ENCODE measurements around the gene COA6. TPM values are rescaled to one million over a fixed set of nuclear protein-coding genes. Genes with fewer than 3 reads are reported as not detected.

COA6 gene
- total RNA-seq, 4 donors from 2014 or later, result 11.7 to 48.7 (median 19.0) TPM

DNA sequence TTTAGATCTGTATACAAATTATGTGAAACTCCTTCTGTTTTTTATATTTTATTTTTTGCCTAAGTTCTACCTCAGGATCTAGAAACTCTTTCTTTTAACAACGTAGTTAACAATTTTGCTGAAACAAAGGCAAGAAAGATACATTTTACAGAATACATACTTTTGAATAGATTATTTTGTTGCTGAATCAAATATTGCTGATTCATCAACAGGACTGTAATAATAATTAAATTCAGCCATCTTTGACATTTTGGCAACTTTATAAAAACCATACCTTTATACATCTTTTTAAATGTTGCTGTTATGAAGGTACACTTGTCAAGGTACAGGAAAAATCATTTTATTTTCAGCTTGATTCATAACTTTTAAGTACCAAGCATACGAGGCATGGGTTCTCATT, 10.7 kb upstream of the COA6 start:
- no peak for DNase-seq
- no peaks in the 10 kb centered on the region for H3K27me3 ChIP-seq
- no peak overlapping the region for H3K27ac ChIP-seq
- no peaks in the 10 kb centered on the region for H3K9me3 ChIP-seq
- H3K4me3 ChIP-seq, result no peak overlapping the region
- H3K36me3 ChIP-seq, result no peaks in the 10 kb centered on the region
- no peaks in the 10 kb centered on the region for H3K4me1 ChIP-seq
- no peak for TF ChIP-seq POLR2A (IDR thresholded peaks at IDR 0.05)
- TF ChIP-seq, protein P1, sequence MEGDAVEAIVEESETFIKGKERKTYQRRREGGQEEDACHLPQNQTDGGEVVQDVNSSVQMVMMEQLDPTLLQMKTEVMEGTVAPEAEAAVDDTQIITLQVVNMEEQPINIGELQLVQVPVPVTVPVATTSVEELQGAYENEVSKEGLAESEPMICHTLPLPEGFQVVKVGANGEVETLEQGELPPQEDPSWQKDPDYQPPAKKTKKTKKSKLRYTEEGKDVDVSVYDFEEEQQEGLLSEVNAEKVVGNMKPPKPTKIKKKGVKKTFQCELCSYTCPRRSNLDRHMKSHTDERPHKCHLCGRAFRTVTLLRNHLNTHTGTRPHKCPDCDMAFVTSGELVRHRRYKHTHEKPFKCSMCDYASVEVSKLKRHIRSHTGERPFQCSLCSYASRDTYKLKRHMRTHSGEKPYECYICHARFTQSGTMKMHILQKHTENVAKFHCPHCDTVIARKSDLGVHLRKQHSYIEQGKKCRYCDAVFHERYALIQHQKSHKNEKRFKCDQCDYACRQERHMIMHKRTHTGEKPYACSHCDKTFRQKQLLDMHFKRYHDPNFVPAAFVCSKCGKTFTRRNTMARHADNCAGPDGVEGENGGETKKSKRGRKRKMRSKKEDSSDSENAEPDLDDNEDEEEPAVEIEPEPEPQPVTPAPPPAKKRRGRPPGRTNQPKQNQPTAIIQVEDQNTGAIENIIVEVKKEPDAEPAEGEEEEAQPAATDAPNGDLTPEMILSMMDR (IDR thresholded peaks at IDR 0.05), result no peak

DNA sequence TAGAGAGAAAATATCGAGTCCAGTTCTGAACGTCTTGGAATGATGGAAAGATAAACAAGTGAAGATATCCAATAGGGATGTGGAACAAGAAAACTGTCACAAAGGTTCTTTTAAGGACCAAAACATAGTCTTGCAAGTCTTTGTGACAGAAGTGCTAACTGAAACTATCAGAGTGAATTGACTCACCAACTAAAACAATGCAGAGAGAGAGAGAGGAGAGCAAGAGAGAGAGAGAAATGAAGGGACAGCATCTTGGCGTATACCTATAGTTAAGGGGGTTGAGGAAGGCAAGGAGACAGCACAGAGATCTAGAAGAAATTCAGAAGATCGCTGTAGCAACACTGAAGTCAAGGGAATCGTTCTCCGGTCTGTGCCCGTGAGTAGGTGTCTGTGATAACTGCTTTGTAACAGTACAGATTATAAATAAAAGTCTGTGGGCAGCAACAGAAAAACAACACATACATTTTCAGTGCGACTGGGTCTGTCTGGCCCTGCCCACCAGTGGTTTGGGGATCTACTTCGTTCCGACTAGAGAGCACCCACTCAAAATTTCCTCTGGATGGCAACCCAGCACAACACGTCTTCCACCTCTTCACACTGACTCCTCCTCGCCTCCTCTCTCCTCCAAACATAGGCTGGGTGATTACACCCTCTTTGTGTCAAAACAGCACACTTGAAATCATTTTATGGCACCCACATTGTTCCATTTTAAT, 4.8 kb upstream of the COA6 start:
- H3K4me1 ChIP-seq, result peaks cover 0 to 6% (median 0%) of the 10 kb centered on the region in 4 donors
- H3K27ac ChIP-seq, result no peak overlapping the region
- no peak for TF ChIP-seq POLR2A (IDR thresholded peaks at IDR 0.05)
- TF ChIP-seq, protein P1 (IDR thresholded peaks at IDR 0.05), result no peak
- no peak overlapping the region for H3K4me3 ChIP-seq
- DNase-seq, result no peak
- no peaks in the 10 kb centered on the region for H3K9me3 ChIP-seq
- H3K27me3 ChIP-seq, result no peaks in the 10 kb centered on the region
- H3K36me3 ChIP-seq, result no peaks in the 10 kb centered on the region

DNA sequence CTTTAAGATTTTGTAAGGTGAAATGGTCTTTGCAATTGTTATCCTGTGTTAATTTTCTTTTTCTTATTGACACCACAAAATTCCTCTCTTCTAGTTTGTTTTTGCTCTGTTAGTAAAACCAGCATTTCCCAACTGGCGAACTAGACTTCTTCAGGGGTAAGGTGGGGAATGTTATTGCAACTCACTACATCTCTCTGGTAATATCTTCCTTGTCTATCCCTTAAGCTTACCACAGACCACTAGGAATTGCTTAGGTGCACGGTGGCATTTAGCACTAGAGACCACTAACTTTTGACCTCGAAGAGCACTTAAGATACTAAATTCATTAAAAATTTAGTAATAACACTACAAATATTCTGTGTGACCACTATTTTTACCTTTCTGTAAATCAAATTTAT, 4.2 kb upstream of the COA6 start:
- Histone ChIP-seq H3K9me3 (no peaks in the 10 kb centered on the region), H3K4me3 (no peak overlapping the region), H3K4me1 (peaks cover 0 to 8% (median 0%) of the 10 kb centered on the region in 4 donors), H3K27ac (no peak overlapping the region), H3K27me3 (no peaks in the 10 kb centered on the region), H3K36me3 (no peaks in the 10 kb centered on the region)
- TF ChIP-seq POLR2A (IDR thresholded peaks at IDR 0.05), result no peak
- TF ChIP-seq, protein P1 (IDR thresholded peaks at IDR 0.05), result no peak
- DNase-seq, result no peak

GRCh38 chr1:234369784-234370183, 3.5 kb upstream of the COA6 start:
- Histone ChIP-seq H3K9me3 (no peaks in the 10 kb centered on the region), H3K4me1 (peaks cover 0 to 15% (median 3%) of the 10 kb centered on the region in 4 donors), H3K27me3 (no peaks in the 10 kb centered on the region), H3K36me3 (no peaks in the 10 kb centered on the region), H3K27ac (no peak overlapping the region), H3K4me3 (no peak overlapping the region)
- DNase-seq, result no peak
- TF ChIP-seq, protein P1 (IDR thresholded peaks at IDR 0.05), result no peak
- TF ChIP-seq POLR2A (IDR thresholded peaks at IDR 0.05), result no peak

DNA sequence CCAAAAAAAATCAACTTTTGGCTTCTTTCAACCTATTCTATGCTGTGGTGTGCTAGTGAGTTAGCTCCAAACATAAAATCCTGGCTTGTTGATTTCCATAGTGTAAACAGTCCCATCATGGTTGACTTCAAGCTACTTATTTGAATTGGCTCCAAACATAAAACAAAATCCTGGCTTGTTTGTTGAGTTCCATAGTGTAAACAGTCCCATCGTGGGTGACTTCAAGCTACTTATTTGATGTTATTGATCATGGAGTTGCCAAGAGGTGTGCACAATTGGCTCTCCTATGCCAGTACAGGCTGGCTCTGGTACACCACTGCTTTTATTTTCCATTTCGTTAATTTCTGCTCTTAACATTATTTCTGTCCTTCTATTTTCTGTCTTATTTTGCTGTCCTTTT, 1.8 kb upstream of the COA6 start:
- H3K4me3 ChIP-seq, result no peak overlapping the region
- H3K9me3 ChIP-seq, result no peaks in the 10 kb centered on the region
- TF ChIP-seq, protein P1 (IDR thresholded peaks at IDR 0.05), result no peak
- TF ChIP-seq POLR2A (IDR thresholded peaks at IDR 0.05), result no peak
- H3K27ac ChIP-seq, result no peak overlapping the region
- no peaks in the 10 kb centered on the region for H3K27me3 ChIP-seq
- DNase-seq, result no peak
- peaks cover 0 to 10% (median 0%) of the 10 kb centered on the region in 3 donors for H3K36me3 ChIP-seq
- H3K4me1 ChIP-seq, result peaks cover 0 to 16% (median 5%) of the 10 kb centered on the region in 4 donors

Data from Peyer's patch (tissue), 4 donors.